GM19463 (cell line): ENCODE results near the gene TEX22.

Source experiments
- ATAC-seq: cut with Tn5 transposase; IDR thresholded peaks from one replicate; pipeline ENCODE4 v1.9.1; 2021; ENCODE audit warnings: mild to moderate bottlenecking, moderate library complexity; ENCODE audit not compliant: unreplicated experiment

TEX22 gene

DNA sequence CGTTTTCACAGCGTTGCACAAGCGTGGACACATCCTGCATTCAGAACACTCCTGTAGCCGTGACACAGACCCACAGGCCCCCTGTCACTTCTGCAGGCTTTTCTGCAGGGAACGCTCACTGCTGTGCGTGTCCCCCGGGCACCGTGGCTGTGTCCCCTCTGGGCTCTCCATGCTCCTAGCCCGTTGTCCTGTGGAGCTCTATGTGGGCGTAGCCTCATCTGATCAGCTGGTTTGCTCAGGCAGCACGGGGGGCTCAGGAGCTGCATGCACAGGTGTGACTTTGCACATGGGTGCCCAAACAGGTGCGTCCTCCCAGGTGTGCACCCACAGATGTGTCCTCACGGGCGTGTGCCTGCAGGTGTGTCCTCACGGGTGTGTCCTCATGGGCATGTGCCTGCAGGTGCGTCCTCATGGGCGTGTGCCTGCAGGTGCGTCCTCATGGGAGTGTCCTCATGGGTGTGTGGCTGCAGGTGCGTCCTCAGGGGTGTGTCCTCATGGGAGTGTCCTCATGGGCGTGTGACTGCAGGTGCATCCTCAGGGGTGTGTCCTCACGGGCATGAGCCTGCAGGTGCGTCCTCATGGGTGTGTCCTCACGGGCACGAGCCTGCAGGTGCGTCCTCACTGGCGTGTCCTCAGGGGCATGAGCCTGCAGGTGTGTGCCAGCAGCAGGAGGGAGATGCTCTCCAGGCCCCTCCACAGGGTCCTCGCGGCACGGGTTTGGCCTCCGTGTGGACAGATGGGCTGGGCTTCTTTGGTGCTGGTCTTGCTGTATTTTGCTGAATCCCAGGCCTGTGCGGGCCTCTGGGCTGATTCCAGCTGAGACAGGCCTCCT, 38.8 kb downstream of the TEX22 start:
- ATAC-seq, result no peak

DNA sequence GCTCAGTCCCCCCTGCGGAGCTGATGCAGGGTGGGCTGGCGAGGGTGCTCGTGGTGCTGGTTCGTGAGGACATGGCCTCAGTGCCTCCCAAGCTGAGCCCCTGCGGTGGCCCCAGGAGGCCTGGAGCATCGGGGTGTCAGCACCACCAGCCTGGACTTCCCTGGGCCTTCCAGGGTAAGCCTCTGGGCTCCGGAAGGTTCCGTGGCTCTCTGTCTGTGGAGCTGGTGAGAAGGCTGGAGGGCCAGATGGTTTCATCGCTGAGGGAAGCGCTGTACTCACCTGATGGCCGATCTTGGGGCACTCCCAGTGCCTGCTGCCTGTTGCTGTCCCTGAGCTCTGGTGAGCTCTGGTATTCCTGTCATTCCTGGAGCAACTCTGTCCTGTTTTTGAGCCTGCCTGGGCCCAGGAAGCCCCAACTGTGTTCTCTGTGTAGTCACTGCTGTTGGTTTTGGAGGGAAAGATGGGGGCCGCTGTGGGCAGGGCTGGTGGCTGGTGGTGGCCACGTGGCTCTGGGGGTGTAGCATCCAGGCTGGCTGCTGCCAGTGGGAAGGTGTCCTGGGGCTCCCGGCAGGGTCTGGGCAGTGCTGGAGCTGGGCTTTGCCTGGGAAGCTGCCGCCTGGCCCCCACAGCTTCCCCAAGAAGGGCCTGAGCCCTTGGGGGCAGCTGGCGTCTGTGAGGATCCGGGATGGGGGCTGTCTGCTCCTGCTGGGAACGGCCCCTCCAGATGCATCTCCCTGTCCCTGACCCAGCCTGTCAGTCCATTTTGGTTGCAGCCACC, 39.6 kb downstream of the TEX22 start:
- ATAC-seq, result no peak

DNA sequence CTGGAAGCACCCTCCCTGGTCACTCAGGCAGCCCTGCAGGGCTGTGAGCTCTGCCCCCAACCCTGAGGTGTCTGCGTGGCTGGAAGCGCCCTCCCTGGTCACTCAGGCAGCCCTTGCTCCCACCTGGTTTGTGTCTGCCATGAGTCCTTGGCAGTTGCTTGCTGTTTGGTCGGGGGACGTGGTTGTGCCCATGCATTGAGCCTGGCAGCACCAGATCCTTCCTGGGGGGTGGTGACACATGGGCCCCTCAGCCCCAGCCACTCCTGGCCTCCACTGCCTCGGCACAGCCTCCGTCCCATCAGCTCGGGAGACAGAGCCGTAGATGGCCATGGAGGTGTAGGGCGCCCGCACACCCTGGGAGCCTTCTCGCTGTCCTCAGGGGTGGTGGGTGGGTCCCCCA, 40.8 kb downstream of the TEX22 start:
- no peak for ATAC-seq

DNA sequence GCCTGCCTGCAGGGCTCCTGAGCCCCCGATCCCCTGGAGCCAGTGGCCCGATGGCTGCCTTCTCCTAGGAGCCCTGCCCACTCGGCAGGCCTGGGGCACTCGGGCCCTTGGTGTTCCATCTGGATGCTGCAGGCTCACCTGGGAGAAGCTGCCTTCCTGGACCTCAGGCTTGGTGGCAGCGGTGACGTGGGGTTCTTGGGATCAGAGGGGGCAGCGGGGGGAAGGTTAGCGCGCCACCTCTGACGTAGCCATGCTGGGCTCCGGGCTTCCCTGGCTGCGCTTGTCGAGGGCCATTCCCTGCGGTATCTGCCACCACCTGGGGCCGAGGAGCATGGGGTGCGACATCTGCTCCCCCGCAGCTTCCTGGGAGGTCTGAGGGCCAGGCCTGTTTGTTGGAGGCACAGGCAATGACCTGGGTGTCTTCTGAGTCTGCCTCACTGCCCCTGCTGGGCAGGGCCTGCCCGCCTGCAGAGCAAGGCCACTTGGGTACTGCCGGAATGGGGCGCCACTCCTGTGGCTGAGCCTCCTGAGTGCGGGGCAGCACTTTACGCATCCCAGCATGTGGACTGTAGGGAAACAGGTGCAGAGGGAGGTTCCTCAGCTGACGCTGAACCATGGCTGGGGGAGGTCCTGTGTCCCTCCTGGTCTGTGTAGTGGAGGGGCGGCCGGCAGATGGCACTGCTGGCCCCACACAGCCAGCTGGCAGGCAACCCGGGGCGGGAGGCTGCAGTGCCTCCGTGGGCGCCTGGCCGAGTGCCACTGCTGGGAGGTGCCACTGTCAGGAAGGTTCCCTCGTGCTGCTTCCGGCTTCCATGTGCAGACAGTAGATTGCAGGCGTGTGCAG, 41.6 kb downstream of the TEX22 start:
- no peak for ATAC-seq

DNA sequence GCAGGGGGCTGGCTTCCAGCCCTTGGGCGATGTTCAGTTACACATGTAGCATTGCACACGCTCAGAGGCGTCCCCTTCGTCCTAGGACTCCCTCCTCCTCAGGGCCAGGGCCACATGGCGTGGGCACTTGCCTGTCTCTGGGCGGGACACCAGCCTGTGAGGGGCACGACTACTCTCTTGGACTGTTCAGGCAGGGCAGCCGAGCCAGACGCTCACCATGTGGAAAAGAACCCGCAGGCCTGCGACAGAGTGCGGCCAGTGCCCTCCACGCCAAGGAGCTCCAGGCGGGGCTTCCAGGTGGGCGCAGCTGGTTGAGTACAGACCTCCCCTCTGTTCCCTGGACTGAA, 42.2 kb downstream of the TEX22 start:
- ATAC-seq, result no peak

DNA sequence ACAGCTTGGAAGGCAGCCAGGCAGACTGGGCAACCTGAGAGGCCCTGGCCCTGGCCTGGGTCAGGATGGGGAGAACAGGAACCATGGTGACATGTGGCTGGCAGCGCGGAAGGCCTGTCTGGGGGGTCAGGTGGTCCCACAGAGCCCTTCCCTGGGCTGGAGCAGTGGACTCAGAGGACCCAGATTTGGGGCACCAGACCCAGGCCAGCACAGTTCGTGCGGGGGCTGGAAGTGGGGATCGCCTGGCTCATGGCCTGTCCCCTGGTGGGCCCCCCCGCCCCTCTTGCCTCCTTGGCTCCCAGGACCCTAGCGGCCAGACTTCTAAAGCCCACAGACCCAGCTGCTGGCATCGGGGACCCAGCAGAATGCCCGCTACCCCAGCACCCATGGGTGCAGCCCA, 42.7 kb downstream of the TEX22 start:
- no peak for ATAC-seq

DNA sequence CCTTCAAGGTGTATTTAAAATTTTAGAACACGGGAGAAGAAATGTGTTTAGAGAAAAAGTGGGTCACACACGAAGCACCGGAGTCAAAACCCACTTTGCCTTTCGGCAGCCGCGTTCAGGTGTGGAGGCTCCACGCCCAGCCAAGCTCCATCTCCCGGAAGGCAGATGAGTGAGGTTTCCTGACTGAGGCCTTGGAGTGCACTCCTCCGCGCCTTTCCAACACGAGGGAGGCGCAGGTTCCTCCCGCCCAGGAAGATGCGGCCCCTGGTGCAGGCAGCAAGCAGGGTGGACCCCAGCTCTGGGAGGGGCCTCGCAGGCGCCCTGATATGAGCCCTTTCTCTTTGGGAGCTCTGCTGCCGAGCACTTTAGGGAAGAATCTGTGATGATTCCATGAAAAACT, 43.8 kb downstream of the TEX22 start:
- no peak for ATAC-seq

DNA sequence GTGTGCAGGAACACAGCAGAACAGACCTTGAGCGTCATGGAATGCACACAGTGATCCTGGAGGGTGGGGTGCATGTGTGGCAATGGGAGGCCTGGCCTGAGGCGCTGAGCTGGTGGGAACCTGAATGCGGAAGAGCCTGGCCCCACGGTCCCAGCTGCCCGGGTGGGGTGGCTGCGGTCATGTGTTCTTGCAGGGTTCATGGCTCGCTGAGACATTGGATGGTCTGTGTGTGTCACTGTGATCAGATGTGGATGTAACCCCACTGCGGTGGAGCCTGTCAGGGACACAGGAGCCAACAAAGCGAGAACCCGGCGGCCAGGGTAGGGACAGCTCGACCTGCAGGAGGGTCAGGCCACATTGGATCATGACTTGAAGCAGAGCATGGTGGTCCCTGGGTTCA, 44.5 kb downstream of the TEX22 start:
- no peak for ATAC-seq

DNA sequence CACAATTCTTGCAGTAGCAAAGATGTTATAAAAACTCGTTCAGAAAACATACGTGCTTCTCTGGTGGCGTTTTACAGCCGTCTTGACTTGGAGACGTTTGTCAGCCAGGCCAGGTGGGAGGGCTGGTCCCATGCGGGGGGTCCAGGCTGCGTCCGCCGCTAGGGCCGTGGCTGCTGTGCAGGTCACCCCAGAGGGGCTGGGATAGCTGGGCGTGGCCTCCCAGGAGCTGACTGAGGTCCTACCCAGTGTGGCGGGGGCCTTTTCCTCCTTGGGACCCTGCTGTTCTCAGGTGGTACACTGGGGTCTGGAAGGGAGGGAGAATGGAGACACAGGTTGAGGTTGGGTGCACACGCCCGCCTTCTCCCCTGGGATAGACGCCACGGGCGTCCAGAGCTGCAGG, 46.5 kb downstream of the TEX22 start:
- ATAC-seq, result no peak

DNA sequence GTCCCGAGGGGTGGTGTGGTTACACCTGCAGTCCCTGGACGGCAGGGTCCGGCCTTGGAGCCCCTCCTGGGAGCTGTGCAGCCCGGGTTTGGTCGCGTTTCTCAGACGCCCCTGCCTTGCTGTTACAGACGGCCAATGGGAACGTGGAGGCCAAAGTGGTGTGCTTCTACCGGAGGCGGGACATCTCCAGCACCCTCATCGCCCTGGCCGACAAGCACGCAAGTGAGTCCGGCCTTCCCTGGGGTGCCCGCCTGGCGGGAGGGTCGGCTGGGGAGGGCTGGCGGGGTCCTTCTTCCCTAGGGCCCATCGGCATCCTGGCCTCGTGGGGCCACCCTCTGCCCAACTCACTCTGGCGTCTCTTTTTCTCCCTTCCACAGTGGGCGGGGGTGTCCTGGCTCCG, 47.0 kb downstream of the TEX22 start:
- no peak for ATAC-seq

DNA sequence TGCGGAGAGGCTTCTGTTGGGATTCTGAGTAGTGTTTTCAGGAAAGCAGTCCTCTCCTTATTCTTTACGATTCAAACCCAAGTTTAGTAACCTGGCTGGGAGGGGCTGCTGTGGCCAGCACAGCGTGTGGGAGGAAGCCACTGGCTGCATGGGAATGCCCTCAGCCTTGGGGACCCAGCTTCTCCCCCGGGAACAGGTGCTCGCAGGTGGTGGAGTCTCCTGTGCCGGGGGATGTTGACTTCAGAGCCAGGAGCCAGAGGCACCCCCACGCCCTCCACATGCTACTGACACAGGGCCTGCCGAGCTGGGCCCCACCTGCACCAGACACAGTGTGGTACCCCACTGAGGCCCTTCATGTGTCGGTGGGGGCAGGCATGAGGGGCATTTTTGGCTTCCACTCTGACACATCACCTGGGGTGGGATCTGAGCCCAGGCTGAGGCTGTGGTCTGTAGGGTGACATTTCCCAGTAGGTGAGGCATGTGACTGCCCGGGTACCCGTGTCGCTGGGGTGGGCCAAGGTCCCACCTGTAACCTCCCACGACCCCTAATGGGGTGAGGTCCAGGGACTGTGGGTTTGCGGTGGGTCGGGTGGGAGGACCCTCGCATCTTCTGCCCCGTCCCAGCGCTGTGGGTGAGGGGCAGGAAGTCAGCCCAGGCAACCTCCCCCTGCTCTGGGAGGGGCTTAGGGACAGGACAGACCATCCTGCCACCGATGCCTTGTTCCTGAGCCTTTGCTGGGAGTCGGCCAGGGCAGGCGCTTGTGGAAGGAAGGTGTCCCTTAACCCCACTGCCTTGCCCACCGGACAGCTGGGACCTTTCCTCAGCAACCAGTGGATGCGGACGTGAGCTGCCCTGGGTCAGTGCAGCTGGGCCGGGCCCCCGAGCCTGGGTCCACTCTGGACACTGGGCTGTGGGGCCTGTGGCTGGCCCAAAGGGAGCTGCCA, 47.8 kb downstream of the TEX22 start:
- no peak for ATAC-seq

DNA sequence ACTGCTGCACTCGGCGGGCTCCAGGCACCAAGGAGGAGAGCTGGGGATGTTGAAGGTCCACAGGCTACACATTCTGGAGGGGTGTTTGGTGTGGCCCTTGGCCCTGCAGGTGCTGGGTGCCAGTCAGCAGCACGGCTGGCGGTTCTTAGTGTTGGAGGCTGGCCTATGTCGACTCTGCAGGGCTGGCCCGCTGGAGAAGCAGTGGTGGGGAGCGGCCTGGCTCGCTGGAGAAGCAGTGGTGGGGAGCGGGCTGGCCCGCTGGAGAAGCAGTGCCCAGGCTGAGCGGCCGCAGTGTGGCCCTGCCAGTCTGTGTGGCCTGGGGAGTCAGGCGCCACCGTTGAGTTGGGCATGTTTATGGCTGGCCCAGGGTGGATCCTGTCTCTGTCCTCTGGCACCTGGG, 48.6 kb downstream of the TEX22 start:
- no peak for ATAC-seq

DNA sequence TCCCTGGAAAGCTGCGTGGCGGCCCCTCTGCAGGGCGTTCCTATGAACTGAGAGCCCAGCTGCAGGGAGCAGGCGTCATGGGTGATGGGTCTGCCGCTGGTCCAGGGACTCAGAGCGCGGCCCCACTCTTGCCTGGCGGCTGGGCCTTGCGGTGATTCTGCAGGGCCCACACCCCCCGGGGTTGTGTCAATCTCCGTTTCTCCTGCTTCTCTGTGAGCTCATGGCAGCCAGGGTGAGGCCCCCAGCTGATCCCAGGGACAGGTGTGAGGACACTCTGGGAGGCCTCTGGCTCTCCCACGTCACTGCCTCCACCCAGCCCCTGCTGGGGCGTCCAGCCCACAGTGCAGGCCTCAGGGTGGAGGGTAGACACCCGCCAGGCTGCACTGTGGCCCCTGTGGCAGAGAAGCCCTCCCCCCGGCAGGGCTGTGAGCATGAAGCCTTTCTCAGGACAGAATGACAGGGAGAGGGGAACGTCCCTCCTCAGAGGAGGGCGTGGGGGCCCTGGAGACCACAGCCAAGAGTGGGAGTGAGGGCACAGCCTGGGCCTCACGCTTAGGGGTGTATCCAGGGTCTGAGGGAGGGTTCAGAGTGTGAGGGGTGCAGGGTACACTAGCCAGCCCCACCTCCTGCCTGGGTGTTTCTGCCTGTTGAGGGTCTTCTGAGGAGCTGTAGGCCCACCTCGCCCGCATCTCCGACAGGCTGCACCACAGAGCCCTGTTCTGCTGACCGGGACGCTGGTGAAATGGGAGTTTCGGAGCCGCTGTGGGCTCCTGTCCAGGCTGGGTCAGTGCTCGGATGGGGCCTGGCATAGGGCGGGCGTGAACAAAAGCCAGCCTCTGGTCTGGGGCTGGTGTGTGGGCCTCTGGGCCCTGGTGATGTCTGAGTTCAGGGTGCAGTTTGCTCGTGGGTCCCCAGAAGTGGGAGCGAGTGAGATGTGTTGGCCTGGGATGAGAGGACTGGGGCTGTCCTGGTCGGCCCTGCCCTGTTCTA, 49.6 kb downstream of the TEX22 start:
- no peak for ATAC-seq

DNA sequence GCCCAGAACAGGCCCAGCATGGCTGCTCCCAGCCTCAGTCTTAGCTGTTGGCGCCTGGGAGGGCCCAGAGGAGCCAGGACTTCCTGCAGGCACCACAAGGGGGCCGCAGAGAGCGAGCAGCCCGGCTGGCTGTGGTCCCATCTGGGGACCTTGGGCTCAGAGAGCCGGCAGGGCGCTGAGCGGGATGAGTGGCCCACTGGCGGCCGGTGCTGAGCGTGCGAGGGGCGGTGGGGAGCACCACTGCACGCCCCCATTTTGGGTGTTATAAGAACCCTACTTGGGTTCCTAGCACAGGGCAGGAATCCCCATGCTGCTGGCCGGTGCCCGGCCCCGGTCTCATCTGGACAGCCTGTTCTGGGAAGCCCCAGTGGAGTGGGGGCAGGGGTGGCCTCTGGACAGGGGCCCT, 50.4 kb downstream of the TEX22 start:
- peak; percentile 58 for ATAC-seq

DNA sequence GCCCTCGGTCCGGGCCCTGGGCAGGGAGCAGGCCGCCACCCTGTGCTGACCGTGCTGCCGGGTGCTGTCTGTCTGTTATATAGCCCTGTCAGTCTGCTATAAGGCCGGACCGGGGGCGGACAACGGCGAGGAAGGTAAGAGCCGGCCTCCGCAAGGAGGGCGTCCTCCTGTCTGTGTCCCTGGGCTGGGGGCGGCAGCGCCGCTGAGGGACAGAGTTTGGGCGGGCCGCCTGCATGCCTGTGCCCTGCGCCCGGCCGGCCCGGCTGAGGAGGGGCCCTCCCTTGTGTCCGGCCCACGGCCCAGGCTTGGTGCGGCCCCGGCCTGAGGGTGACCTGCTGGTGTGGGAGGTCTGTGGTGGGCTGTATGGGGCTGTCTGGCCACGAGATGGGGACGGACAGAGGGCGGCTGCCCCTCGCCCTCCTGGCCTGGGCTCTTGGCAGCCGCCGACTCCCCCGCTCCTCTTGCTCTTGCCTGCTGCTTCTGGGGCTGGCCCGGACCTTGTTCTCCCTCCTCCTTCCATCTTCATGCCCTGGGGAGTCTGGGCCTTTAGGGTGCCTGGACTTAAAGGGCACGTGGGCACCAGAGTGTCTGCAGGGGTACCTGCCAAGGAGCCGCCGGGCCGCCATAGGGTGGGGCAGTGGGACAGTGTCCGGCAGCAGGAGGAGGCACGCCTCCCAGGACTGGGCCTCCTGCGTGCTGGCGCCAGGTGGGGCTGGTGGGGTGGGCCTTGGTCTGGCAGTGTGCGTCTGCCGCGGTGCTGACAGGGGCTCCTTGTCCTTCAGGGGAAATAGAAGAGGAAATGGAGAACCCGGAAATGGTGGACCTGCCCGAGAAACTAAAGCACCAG, 51.2 kb downstream of the TEX22 start:
- no peak for ATAC-seq

DNA sequence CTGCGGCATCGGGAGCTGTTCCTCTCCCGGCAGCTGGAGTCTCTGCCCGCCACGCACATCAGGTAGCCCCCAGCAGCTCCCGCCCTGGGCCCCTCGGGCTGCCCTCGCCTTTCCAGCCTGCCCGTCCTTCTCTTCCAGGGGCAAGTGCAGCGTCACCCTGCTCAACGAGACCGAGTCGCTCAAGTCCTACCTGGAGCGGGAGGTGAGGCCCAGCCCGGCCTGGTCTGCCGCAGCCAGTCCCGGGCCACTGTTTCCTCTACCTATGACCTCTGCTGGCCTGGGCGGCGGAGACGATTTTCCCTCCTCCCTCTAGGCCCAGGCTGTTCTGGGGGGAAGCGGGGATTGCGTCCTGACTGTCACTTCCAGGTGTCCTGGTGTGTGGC, 51.8 kb downstream of the TEX22 start:
- ATAC-seq, result no peak

DNA sequence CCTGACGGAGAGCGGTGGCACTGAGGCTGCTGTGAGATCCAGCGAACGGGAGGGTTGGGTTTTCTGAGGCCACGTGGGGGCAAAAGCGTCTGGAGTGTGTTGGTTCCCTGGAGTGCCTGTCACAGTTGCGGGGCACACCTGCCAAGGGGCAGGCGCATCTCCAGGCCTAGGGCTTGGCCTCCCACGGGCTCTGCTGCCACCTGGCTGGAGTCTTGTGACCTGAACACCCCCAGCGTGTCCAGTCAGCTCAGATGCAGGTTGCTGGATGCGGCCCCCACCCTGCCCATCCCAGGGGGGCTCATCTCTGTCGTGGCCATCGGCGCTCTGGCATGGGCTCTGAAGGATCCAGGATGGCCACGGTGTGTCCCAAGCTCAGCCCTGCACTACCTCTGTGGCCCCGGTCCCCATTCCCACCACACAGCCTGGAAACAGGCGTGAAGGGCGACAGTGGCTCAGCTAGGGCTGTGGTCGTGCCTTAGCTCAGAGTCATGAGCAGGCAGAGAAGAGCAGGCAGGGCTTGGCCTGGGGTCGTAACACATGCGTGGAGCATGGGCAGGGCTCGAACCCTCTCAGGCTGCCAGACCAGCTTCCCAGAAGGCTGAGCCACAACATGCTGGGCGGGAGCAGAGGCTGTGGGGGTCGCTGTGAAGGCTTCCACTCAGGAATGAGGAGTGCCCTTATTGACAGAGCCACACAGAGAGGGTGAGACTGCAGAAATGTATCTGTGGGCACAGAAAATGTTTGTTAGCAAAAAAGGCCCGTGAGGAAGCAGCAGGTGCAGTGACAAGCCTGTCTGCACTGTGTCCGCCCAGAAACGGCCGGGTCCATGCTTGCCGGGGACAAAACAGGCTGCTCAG, 52.8 kb downstream of the TEX22 start:
- no peak for ATAC-seq
